Measurements from ENCODE around the gene GIGYF2. TPM values are rescaled to one million over a fixed set of nuclear protein-coding genes. Genes with fewer than 3 reads are reported as not detected.

GIGYF2 gene
- total RNA-seq, 1 donor from 2014 or later = 70.5 TPM

GRCh38 chr2:232816657-232817056 is 119.5 kb downstream of the GIGYF2 start:
- no peak overlapping the region for H3K27ac ChIP-seq
- no peak for TF ChIP-seq CTCF (IDR thresholded peaks at IDR 0.05)
- peaks cover 98% of the 10 kb centered on the region for H3K36me3 ChIP-seq
- no peaks in the 10 kb centered on the region for H3K9me3 ChIP-seq
- no peak overlapping the region for H3K4me3 ChIP-seq
- peak; percentile 77 for ATAC-seq
- DNase-seq = no peak
- peaks cover 16% of the 10 kb centered on the region for H3K4me1 ChIP-seq
- H3K27me3 ChIP-seq = no peaks in the 10 kb centered on the region
- intact Hi-C loops (cut with DNase I) = no loop called here

DNA sequence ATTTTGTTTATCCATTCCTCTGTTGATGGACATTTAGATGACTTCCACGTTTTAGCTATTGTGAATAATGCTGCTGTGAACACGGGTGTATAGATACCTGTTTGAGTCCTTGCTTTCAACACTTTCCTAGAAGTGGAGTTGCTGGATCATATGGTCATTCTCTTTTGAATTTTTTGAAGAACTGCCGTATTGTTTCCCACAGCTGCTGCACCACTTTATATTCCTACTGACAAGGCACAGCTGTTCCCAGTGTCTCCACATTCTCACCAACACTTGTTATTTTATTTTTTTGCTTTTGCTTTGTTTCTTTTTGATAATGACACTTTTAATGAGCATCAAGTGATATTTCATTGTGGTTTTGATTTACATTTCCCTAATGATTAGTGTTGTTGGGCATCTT is 120.6 kb downstream of the GIGYF2 start:
- Histone ChIP-seq H3K4me3 (no peak overlapping the region), H3K27me3 (no peaks in the 10 kb centered on the region), H3K27ac (no peak overlapping the region), H3K4me1 (peaks cover 16% of the 10 kb centered on the region), H3K36me3 (peaks cover 90% of the 10 kb centered on the region), H3K9me3 (no peaks in the 10 kb centered on the region)
- ATAC-seq = no peak
- no peak for TF ChIP-seq CTCF (IDR thresholded peaks at IDR 0.05)
- intact Hi-C loops (cut with DNase I) = no loop called here
- no peak for DNase-seq

- DNase-seq (no peak), ATAC-seq (no peak)
- Histone ChIP-seq H3K27ac (no peak overlapping the region), H3K4me1 (no peaks in the 10 kb centered on the region), H3K27me3 (no peaks in the 10 kb centered on the region), H3K4me3 (no peak overlapping the region), H3K9me3 (no peaks in the 10 kb centered on the region), H3K36me3 (peaks cover 89% of the 10 kb centered on the region)
- TF ChIP-seq CTCF (IDR thresholded peaks at IDR 0.05) = no peak
- intact Hi-C loops (cut with DNase I) = no loop called here
Measured at GRCh38 chr2:232829988-232830387, 132.9 kb downstream of the GIGYF2 start.

DNA sequence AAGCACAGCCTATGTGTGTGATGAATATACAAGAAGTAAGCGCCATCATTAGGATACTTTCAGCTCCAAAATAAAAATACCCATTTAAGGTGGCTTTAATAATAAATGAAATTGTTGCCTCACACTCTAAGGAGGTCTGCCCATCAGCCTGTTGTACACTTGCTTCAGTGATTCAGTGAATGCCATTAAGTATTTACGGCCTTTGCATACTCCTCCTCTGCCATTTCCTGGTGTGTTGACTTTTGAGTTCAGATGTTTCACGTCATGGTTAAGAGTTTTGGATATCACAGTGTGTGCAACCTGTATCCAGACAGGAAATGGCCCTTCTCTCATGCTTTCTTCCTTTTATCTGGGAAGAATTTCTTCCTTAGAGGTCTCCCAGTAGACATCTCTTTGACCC is 134.4 kb downstream of the GIGYF2 start:
- Histone ChIP-seq H3K4me3 (no peak overlapping the region), H3K9me3 (no peaks in the 10 kb centered on the region), H3K27me3 (no peaks in the 10 kb centered on the region), H3K36me3 (peaks cover 92% of the 10 kb centered on the region), H3K27ac (no peak overlapping the region), H3K4me1 (no peaks in the 10 kb centered on the region)
- intact Hi-C loops (cut with DNase I) = no loop called here
- ATAC-seq (no peak), DNase-seq (no peak)
- TF ChIP-seq CTCF (IDR thresholded peaks at IDR 0.05) = no peak

GRCh38 chr2:232833830-232834229 is 136.7 kb downstream of the GIGYF2 start:
- no peak overlapping the region for H3K27ac ChIP-seq
- ATAC-seq (no peak), DNase-seq (no peak)
- H3K4me3 ChIP-seq = no peak overlapping the region
- H3K4me1 ChIP-seq = peaks cover 12% of the 10 kb centered on the region
- H3K27me3 ChIP-seq = no peaks in the 10 kb centered on the region
- H3K9me3 ChIP-seq = no peaks in the 10 kb centered on the region
- TF ChIP-seq CTCF (IDR thresholded peaks at IDR 0.05) = no peak
- intact Hi-C loops (cut with DNase I) = no loop called here
- peaks cover 84% of the 10 kb centered on the region for H3K36me3 ChIP-seq

DNA sequence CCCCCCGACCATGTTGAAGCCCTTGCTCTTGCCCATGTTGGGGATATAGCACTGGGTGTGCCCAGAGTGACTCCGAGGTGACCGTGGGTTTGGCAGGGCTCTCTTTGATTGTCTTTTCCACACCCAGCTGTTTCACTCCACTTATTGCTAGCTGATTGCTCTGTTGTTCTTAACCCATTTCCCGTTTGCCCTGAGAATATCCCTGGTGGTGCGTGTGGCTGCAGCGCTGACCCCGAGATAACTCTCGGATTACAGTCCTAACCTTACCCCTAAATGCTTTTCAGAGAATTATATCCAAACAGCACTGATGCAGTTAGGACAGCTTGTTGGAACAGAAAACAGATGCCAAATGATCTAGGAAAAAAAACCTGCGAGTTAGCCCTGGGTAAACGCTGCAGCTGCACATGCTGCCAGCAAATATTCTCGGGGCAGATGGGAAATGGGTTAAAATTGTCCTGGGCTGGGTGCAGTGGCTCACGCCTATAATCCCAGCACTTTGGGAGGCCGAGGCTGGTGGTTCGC is 138.6 kb downstream of the GIGYF2 start:
- H3K27ac ChIP-seq = no peak overlapping the region

More for the DNA sequence above, 138.6 kb downstream of the GIGYF2 start:
- H3K4me3 ChIP-seq = no peak overlapping the region
- no peaks in the 10 kb centered on the region for H3K9me3 ChIP-seq
- no peak for ATAC-seq
- no peak for DNase-seq
- intact Hi-C loops (cut with DNase I) = no loop called here
- H3K27me3 ChIP-seq = no peaks in the 10 kb centered on the region
- H3K36me3 ChIP-seq = peaks cover 78% of the 10 kb centered on the region
- H3K4me1 ChIP-seq = peaks cover 22% of the 10 kb centered on the region
- TF ChIP-seq CTCF (IDR thresholded peaks at IDR 0.05) = no peak
